GM10847 (cell line): ENCODE data around the gene SLFN5.

ENCODE experiments used
- POLR2A ChIP-seq: IDR thresholded peaks from 2 replicates; pipeline ENCODE4 v1.6.1; 2011; ENCODE audit not compliant: insufficient read length; ENCODE audit errors: extremely low read depth

SLFN5 gene

GRCh38 chr17:35313875-35314409 lies 71.1 kb downstream of the SLFN5 start:
- TF ChIP-seq POLR2A, result no peak

GRCh38 chr17:35314415-35315216 lies 71.7 kb downstream of the SLFN5 start:
- no peak for TF ChIP-seq POLR2A

GRCh38 chr17:35315283-35315682 lies 72.4 kb downstream of the SLFN5 start:
- no peak for TF ChIP-seq POLR2A

- no peak for TF ChIP-seq POLR2A
These were observed 73.1 kb downstream of the SLFN5 start for GRCh38 chr17:35315971-35316370.

GRCh38 chr17:35322749-35323148 lies 79.9 kb downstream of the SLFN5 start:
- no peak for TF ChIP-seq POLR2A
